Esophagus (tissue), 2 donors: ENCODE data around the gene BAZ1A. TPM values are rescaled to one million over a fixed set of nuclear protein-coding genes. Genes with fewer than 3 reads are reported as not detected.
"Not testable (repeated sequence)": the region's sequence is repeated elsewhere in the genome, so short reads cannot be mapped to it uniquely, and the experiment has no call there.

Source experiments
- H3K27ac ChIP-seq, 2 donors: one replicate each; pipeline ENCODE4 v1.5.1; 2013; ENCODE audit warnings: low read depth in 2 of 2, mild to moderate bottlenecking in 2 of 2, inconsistent platforms in 1 of 2, low read length in 1 of 2, moderate library complexity in 1 of 2
- H3K27me3 ChIP-seq, 2 donors: one replicate each; pipeline ENCODE4 v1.6.1; 2013; ENCODE audit warnings: low read length in 2 of 2, control low read depth in 1 of 2, mild to moderate bottlenecking in 1 of 2; ENCODE audit not compliant: insufficient read depth in 2 of 2, control insufficient read depth in 1 of 2
- H3K36me3 ChIP-seq, 2 donors: one replicate each; pipeline ENCODE4 v1.6.1; 2013; ENCODE audit warnings: low read length in 1 of 2; ENCODE audit not compliant: control insufficient read depth in 2 of 2, insufficient read depth in 2 of 2
- H3K4me1 ChIP-seq, 2 donors: one replicate each; pipeline ENCODE4 v1.6.1; 2013; ENCODE audit warnings: low read length in 1 of 2; ENCODE audit not compliant: control insufficient read depth in 2 of 2, insufficient read depth in 2 of 2
- H3K4me3 ChIP-seq, 2 donors: one replicate each; pipeline ENCODE4 v1.5.1; 2013; ENCODE audit warnings: low read length in 2 of 2, mild to moderate bottlenecking in 2 of 2, low read depth in 1 of 2, moderate library complexity in 1 of 2
- H3K9me3 ChIP-seq, 2 donors: one replicate each; pipeline ENCODE4 v1.6.1; 2013; ENCODE audit warnings: mild to moderate bottlenecking in 2 of 2, low read depth in 1 of 2, low read length in 1 of 2, moderate library complexity in 1 of 2; ENCODE audit not compliant: control insufficient read depth in 2 of 2, insufficient read depth in 1 of 2
- WGBS, 2 donors: extraction: QIAGEN DNeasy Blood & Tissue Kit; methylation state at CpG; one replicate each; pipeline ENCODE4 v1.1.7; 2013; 5-methylcytosine and 5-hydroxymethylcytosine counted together
- polyA plus RNA-seq, 2 donors: library from polyadenylated mRNA; stranded (reverse); fragments of 200-250 nt; gene quantifications; one replicate each; pipeline ENCODE4 v1.2.3, GENCODE V29; 2013
- donor health status: healthy with polysubstance abuse.
- donor health status: Bipolar disorder and iron deficiency.

BAZ1A gene
- polyA plus RNA-seq, 2 donors: 18.5 to 18.9 TPM

GRCh38 chr14:34741840-34742239 is 133.3 kb downstream of the BAZ1A start:
- H3K4me1 ChIP-seq: no peaks in the 10 kb centered on the region
- no peaks in the 10 kb centered on the region for H3K9me3 ChIP-seq
- no peak overlapping the region for H3K27ac ChIP-seq
- WGBS, 2 donors: 67 to 71% methylated on average over 1 of the region's 1 CpG
- no peaks in the 10 kb centered on the region for H3K36me3 ChIP-seq
- H3K4me3 ChIP-seq: no peak overlapping the region
- no peaks in the 10 kb centered on the region for H3K27me3 ChIP-seq

- H3K36me3 ChIP-seq, H3K27me3 ChIP-seq, H3K4me3 ChIP-seq, H3K27ac ChIP-seq, H3K9me3 ChIP-seq, H3K4me1 ChIP-seq: not testable (repeated sequence)
- WGBS, 2 donors: 80 to 85% methylated on average over 6 of the region's 6 CpGs
These were observed 135.0 kb downstream of the BAZ1A start for GRCh38 chr14:34740139-34740538.

- not testable (repeated sequence) for H3K27me3 ChIP-seq, H3K9me3 ChIP-seq, H3K4me3 ChIP-seq, H3K4me1 ChIP-seq, H3K27ac ChIP-seq, H3K36me3 ChIP-seq
- whole genome bisulfite sequencing, 2 donors: 89 to 96% methylated on average over 4 of the region's 4 CpGs
These were observed 138.1 kb downstream of the BAZ1A start for GRCh38 chr14:34737079-34737478.

GRCh38 chr14:34733245-34733644 is 141.9 kb downstream of the BAZ1A start:
- Histone ChIP-seq H3K4me1 (no peaks in the 10 kb centered on the region), H3K4me3 (no peak overlapping the region)
- 40 to 42% methylated on average over 3 of the region's 3 CpGs for WGBS, 2 donors

GRCh38 chr14:34732802-34733201 is 142.4 kb downstream of the BAZ1A start:
- 70% methylated on average over 4 of the region's 4 CpGs for WGBS, 2 donors
- Histone ChIP-seq H3K4me3 (no peak overlapping the region), H3K27ac (no peak overlapping the region), H3K4me1 (no peaks in the 10 kb centered on the region), H3K27me3 (no peaks in the 10 kb centered on the region), H3K36me3 (no peaks in the 10 kb centered on the region), H3K9me3 (no peaks in the 10 kb centered on the region)

More at GRCh38 chr14:34733245-34733644, 141.9 kb downstream of the BAZ1A start:
- Histone ChIP-seq H3K27ac (no peak overlapping the region), H3K27me3 (no peaks in the 10 kb centered on the region), H3K36me3 (no peaks in the 10 kb centered on the region), H3K9me3 (no peaks in the 10 kb centered on the region)

GRCh38 chr14:34723867-34724266 is 151.3 kb downstream of the BAZ1A start:
- Histone ChIP-seq H3K36me3 (no peaks in the 10 kb centered on the region), H3K27me3 (no peaks in the 10 kb centered on the region), H3K4me1 (no peaks in the 10 kb centered on the region), H3K27ac (no peak overlapping the region), H3K9me3 (no peaks in the 10 kb centered on the region), H3K4me3 (no peak overlapping the region)
- 90 to 99% methylated on average over 3 of the region's 3 CpGs for WGBS, 2 donors

- H3K27me3 ChIP-seq: no peaks in the 10 kb centered on the region
- WGBS, 2 donors: 8 to 9% methylated on average over 10 of the region's 10 CpGs
- H3K9me3 ChIP-seq: no peaks in the 10 kb centered on the region
- no peak overlapping the region for H3K27ac ChIP-seq
- no peaks in the 10 kb centered on the region for H3K4me1 ChIP-seq
- H3K4me3 ChIP-seq: no peak overlapping the region
- no peaks in the 10 kb centered on the region for H3K36me3 ChIP-seq
These were observed 152.2 kb downstream of the BAZ1A start for GRCh38 chr14:34722723-34723545.

- whole genome bisulfite sequencing, 2 donors: 80 to 82% methylated on average over 2 of the region's 2 CpGs
- H3K4me1 ChIP-seq: no peaks in the 10 kb centered on the region
- H3K36me3 ChIP-seq: no peaks in the 10 kb centered on the region
- H3K27ac ChIP-seq: no peak overlapping the region
- no peak overlapping the region for H3K4me3 ChIP-seq
- no peaks in the 10 kb centered on the region for H3K9me3 ChIP-seq
- no peaks in the 10 kb centered on the region for H3K27me3 ChIP-seq
These were observed 154.0 kb downstream of the BAZ1A start for GRCh38 chr14:34721129-34721528.

- WGBS, 2 donors: 42 to 50% methylated on average over 4 of the region's 4 CpGs
These were observed 156.3 kb downstream of the BAZ1A start for GRCh38 chr14:34718750-34719304.

More at GRCh38 chr14:34718750-34719304, 156.3 kb downstream of the BAZ1A start:
- no peaks in the 10 kb centered on the region for H3K9me3 ChIP-seq
- no peak overlapping the region for H3K4me3 ChIP-seq
- H3K4me1 ChIP-seq: no peaks in the 10 kb centered on the region
- H3K27me3 ChIP-seq: no peaks in the 10 kb centered on the region
- no peaks in the 10 kb centered on the region for H3K36me3 ChIP-seq
- no peak overlapping the region for H3K27ac ChIP-seq
